HEK293T (cell line): ENCODE data around the gene TEF.
A peak's percentile ranks its signal among the peaks of the same experiment; 100 is the strongest.

Source experiments
- ARNT ChIP-seq: fragments of 450-650 bp; IDR thresholded peaks from 2 replicates; pipeline ENCODE4 v1.6.1; 2017; ENCODE audit warnings: mild to moderate bottlenecking
- BHLHE40 ChIP-seq: fragments of 450-650 bp; IDR thresholded peaks from 2 replicates; pipeline ENCODE4 v1.6.1; 2016; ENCODE audit warnings: mild to moderate bottlenecking, moderate library complexity, borderline replicate concordance
- CTBP1 ChIP-seq: fragments of 450-650 bp; IDR thresholded peaks from 2 replicates; pipeline ENCODE4 v1.6.1; 2016; ENCODE audit warnings: borderline replicate concordance
- ELF4 ChIP-seq: fragments of 450-650 bp; IDR thresholded peaks from 2 replicates; pipeline ENCODE4 v1.6.1; 2017; ENCODE audit warnings: antibody characterized with exemption
- FOXA1 ChIP-seq: fragments of 450-650 bp; IDR thresholded peaks from 2 replicates; pipeline ENCODE4 v1.6.1; 2016; ENCODE audit warnings: mild to moderate bottlenecking
- FOXK2 ChIP-seq: fragments of 450-650 bp; IDR thresholded peaks from 2 replicates; pipeline ENCODE4 v1.6.1; 2016; ENCODE audit warnings: mild to moderate bottlenecking
- FOXM1 ChIP-seq: fragments of 450-650 bp; IDR thresholded peaks from 2 replicates; pipeline ENCODE4 v1.6.1; 2017; ENCODE audit warnings: mild to moderate bottlenecking, borderline replicate concordance
- HDGF ChIP-seq: fragments of 450-650 bp; IDR thresholded peaks from 2 replicates; pipeline ENCODE4 v1.6.1; 2017; ENCODE audit warnings: antibody characterized with exemption, borderline replicate concordance
- NFRKB ChIP-seq: fragments of 450-650 bp; IDR thresholded peaks from 2 replicates; pipeline ENCODE4 v1.6.1; 2016; ENCODE audit warnings: mild to moderate bottlenecking, moderate library complexity
- PKNOX1 ChIP-seq: fragments of 450-650 bp; IDR thresholded peaks from 2 replicates; pipeline ENCODE4 v1.6.1; 2016
- SP1 ChIP-seq: fragments of 450-650 bp; IDR thresholded peaks from 2 replicates; pipeline ENCODE4 v1.6.1; 2017
- SUZ12 ChIP-seq: fragments of 450-650 bp; IDR thresholded peaks from 2 replicates; pipeline ENCODE4 v1.6.1; 2016; ENCODE audit warnings: mild to moderate bottlenecking
- TARDBP ChIP-seq: fragments of 450-650 bp; IDR thresholded peaks from 2 replicates; pipeline ENCODE4 v1.6.1; 2016
- ZNF384 ChIP-seq: fragments of 450-650 bp; IDR thresholded peaks from 2 replicates; pipeline ENCODE4 v1.6.1; 2016

- no peak for TF ChIP-seq SP1
- TF ChIP-seq FOXM1 = no peak
- TF ChIP-seq ELF4 = no peak
- TF ChIP-seq FOXK2 = no peak
- no peak for TF ChIP-seq SUZ12
- TF ChIP-seq TARDBP = no peak
- no peak for TF ChIP-seq BHLHE40
- peak; percentile 61; the same call in 1 of the 2 replicates for TF ChIP-seq HDGF
- TF ChIP-seq ARNT = no peak
- no peak for TF ChIP-seq ZNF384
- TF ChIP-seq PKNOX1 = peak; percentile 72
- TF ChIP-seq NFRKB = no peak
- TF ChIP-seq CTBP1 = no peak
- TF ChIP-seq FOXA1 = no peak
These were observed 14.6 kb upstream of the TEF start for GRCh38 chr22:41367039-41367679.
